HG02642 (cell line): ENCODE data around the gene NCAM1.

Experiments used
- ATAC-seq: cut with Tn5 transposase; IDR thresholded peaks from one replicate; pipeline ENCODE4 v1.9.1; 2021; ENCODE audit warnings: mild to moderate bottlenecking; ENCODE audit not compliant: unreplicated experiment, poor library complexity

The NCAM1 gene

GRCh38 chr11:113242767-113243397 lies 281.7 kb downstream of the NCAM1 start:
- ATAC-seq, result no peak

GRCh38 chr11:113243696-113244095 lies 282.5 kb downstream of the NCAM1 start:
- ATAC-seq, result no peak

- ATAC-seq, result no peak
These were observed 284.0 kb downstream of the NCAM1 start for GRCh38 chr11:113245216-113245615.

GRCh38 chr11:113247221-113247620 lies 286.0 kb downstream of the NCAM1 start:
- no peak for ATAC-seq

- no peak for ATAC-seq
These were observed 286.7 kb downstream of the NCAM1 start for GRCh38 chr11:113247966-113248365.

GRCh38 chr11:113248702-113249490 lies 287.7 kb downstream of the NCAM1 start:
- no peak for ATAC-seq

GRCh38 chr11:113249491-113249763 lies 288.2 kb downstream of the NCAM1 start:
- no peak for ATAC-seq

- ATAC-seq, result no peak
These were observed 288.6 kb downstream of the NCAM1 start for GRCh38 chr11:113249786-113250185.

GRCh38 chr11:113251281-113251680 lies 290.1 kb downstream of the NCAM1 start:
- ATAC-seq, result no peak

- no peak for ATAC-seq
These were observed 292.2 kb downstream of the NCAM1 start for GRCh38 chr11:113253406-113253805.

GRCh38 chr11:113255096-113255495 lies 293.9 kb downstream of the NCAM1 start:
- ATAC-seq, result no peak

GRCh38 chr11:113255741-113256140 lies 294.5 kb downstream of the NCAM1 start:
- ATAC-seq, result no peak

- ATAC-seq, result no peak
These were observed 295.4 kb downstream of the NCAM1 start for GRCh38 chr11:113256431-113257202.

- ATAC-seq, result no peak
These were observed 298.8 kb downstream of the NCAM1 start for GRCh38 chr11:113260096-113260425.

GRCh38 chr11:113260541-113260940 lies 299.3 kb downstream of the NCAM1 start:
- no peak for ATAC-seq

GRCh38 chr11:113261709-113262475 lies 300.7 kb downstream of the NCAM1 start:
- no peak for ATAC-seq

GRCh38 chr11:113262594-113262993 lies 301.4 kb downstream of the NCAM1 start:
- no peak for ATAC-seq

- ATAC-seq, result no peak
These were observed 302.4 kb downstream of the NCAM1 start for GRCh38 chr11:113263458-113264259.

- no peak for ATAC-seq
These were observed 304.1 kb downstream of the NCAM1 start for GRCh38 chr11:113265362-113265761.

- no peak for ATAC-seq
These were observed 306.3 kb downstream of the NCAM1 start for GRCh38 chr11:113267493-113267892.
